AG09319 (cell line): ENCODE data around the gene APOBR.

Source experiments
- DNase-seq: peaks from one replicate; pipeline ENCODE4 v3.0.0-alpha.2; 2010; ENCODE audit warnings: low read depth; ENCODE audit errors: extremely low read depth
- CTCF ChIP-seq: IDR thresholded peaks from 2 replicates; pipeline ENCODE4 v1.5.1; 2011; ENCODE audit warnings: low read depth, mild to moderate bottlenecking, inconsistent platforms, low read length, moderate library complexity

The APOBR gene

GRCh38 chr16:28511801-28512789, 17.7 kb downstream of the APOBR start:
- no peak for TF ChIP-seq CTCF
- no peak for DNase-seq

GRCh38 chr16:28513484-28514181, 19.2 kb downstream of the APOBR start:
- DNase-seq: no peak
- TF ChIP-seq CTCF: no peak

- no peak for DNase-seq
- TF ChIP-seq CTCF: no peak
Observed at GRCh38 chr16:28514246-28514645, 19.8 kb downstream of the APOBR start.

GRCh38 chr16:28520672-28521071, 26.2 kb downstream of the APOBR start:
- no peak for DNase-seq
- TF ChIP-seq CTCF: no peak

- no peak for DNase-seq
- TF ChIP-seq CTCF: no peak
Observed at GRCh38 chr16:28521436-28521835, 27.0 kb downstream of the APOBR start.

GRCh38 chr16:28522792-28523191, 28.3 kb downstream of the APOBR start:
- no peak for TF ChIP-seq CTCF
- DNase-seq: no peak

GRCh38 chr16:28524681-28525171, 30.3 kb downstream of the APOBR start:
- DNase-seq: no peak

More at GRCh38 chr16:28524681-28525171, 30.3 kb downstream of the APOBR start:
- TF ChIP-seq CTCF: no peak
